AG10803 (cell line): Measurements from ENCODE around the gene YEATS4.
"Not testable (repeated sequence)": the region's sequence is repeated elsewhere in the genome, so short reads cannot be mapped to it uniquely, and the experiment has no call there.

Experiments used
- DNase-seq: peaks from one replicate; pipeline ENCODE4 v3.0.0; 2010; ENCODE audit warnings: low read depth
- H3K4me3 ChIP-seq: 2 replicates; pipeline ENCODE4 v1.5.1; 2011; ENCODE audit warnings: mild to moderate bottlenecking, low read length, control low read depth
- CTCF ChIP-seq: conservative IDR thresholded peaks from 2 replicates; pipeline ENCODE4 v1.5.1; 2011; ENCODE audit warnings: mild to moderate bottlenecking, low read length, control low read depth, inconsistent platforms

YEATS4 gene

DNA sequence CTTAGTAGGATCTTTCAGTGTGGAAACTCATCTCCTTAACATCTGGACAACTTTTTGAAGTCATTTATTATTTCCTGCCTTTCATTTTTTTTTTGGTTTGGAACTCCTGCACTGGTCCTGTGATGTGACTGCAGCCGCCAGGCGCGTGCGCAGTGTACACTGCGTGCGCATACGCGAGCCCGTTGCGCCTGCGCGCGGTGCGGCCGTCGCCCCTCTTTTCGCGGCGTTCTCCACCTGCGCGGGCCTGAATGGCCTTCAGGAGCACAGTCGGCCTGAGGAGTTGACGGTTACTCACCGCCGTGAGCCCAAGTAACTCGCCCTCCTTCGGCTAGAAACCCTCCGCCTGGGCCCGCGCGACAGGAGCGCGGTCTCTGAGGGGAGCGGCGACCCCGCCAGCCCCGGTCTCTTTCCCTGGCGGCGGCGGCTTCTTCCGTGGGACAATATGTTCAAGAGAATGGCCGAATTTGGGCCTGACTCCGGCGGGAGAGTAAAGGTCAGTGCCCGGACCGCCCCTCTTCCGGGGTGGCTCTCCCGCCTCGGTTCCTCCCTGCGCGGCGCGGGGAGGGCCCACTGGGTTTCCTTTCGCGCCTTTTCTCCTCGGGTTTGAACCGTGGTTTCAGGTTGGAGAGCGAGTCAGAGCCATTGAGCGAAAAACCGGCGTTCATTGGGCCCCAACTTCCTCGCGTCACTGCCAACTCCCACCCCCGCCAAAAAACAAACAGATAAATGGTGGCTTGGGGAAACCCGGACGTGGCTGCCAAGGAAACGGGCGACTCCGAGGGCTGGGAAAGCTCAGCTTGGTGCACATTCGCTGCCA is at the start of gene YEATS4:
TSS of gene YEATS4 (plus strand) at position 213 of the 817 bp plus-strand sequence. CDS start at position 443, 230 bp downstream.
- no peak for TF ChIP-seq CTCF
- H3K4me3 ChIP-seq, result peak within 1 kb of the TSS; percentile 85
- DNase-seq, result peak; percentile 79

- no peak for TF ChIP-seq CTCF
- DNase-seq, result no peak
- H3K4me3 ChIP-seq, result no peak overlapping the region
These were observed 46.3 kb upstream of the YEATS4 start for GRCh38 chr12:69313209-69313608.

- H3K4me3 ChIP-seq, DNase-seq: not testable (repeated sequence)
These were observed 42.8 kb upstream of the YEATS4 start for GRCh38 chr12:69316784-69317183.

- H3K4me3 ChIP-seq, DNase-seq: not testable (repeated sequence)
These were observed 42.3 kb upstream of the YEATS4 start for GRCh38 chr12:69317233-69317632.

DNA sequence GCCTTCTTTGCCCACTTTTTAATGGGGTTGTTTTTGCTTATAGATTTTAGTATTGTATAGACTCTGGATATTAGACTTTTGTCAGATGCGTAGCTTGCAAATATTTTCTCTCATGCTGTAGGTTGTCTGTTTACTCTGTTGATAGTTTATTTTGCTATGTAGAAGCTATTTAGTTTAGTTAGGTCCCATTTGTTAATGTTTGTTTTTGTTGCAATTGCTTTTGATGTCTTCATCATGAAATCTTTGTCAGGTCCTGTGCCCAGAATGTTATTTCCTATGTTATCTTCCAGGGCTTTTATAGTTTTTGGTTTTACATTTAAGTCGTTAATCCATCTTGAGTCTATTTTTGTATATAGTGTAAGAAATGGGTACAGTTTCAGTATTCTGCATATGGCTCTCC is 41.3 kb upstream of the YEATS4 start:
- H3K4me3 ChIP-seq, result no peak overlapping the region
- DNase-seq, result no peak
- TF ChIP-seq CTCF, result no peak

DNA sequence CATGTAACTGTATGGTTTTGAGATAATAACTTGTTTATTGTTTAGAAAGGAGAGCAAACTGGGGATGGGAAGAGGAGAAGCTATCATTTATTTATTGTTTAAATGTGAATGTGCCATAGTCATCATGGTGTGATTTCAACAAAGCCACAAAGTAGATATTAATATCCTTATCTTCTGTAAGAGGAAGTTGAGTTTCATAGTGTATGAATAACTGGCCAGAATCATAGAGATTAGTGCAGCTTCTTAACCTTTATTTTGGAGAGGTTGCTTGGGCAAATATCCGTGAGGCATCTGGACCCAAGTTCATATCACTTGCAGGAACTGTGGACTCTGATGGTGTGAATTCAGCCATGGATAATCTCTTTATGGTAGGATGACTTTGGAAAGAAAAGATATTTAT is 38.2 kb upstream of the YEATS4 start:
- TF ChIP-seq CTCF, result no peak
- no peak for DNase-seq
- H3K4me3 ChIP-seq, result no peak overlapping the region

DNA sequence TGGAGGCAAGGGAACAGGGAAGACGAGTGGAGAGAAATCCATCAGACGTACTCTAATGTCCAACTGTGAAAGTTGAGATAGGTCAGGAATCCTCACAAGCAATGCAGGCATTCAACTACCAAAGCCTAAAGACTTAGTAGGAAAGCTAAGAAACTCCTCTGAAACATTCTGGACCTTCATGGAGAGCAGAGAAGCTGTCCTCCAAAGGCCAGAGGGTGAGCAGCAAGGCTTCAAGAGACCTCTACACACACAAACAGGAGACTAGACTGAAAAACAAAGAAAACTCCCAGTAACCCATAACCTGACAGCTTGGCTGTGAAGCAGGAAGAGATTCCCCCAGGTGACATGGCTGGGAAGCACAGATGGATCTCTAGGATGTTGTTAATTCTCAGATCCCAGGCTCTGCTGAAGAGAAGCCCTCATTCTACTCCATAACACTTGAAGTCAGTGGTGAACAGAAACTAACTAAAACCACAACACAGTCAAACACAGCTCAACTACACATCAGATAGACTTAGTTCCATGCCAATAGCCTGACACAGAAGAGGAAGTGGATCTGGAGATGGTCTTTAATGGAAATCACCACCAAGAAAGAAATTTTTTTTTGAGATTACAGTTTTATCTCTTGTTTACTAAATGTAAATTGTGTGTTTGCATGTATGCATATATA is 34.6 kb upstream of the YEATS4 start:
- TF ChIP-seq CTCF, result no peak
- no peak for DNase-seq
- no peak overlapping the region for H3K4me3 ChIP-seq

GRCh38 chr12:69328426-69328825 is 31.1 kb upstream of the YEATS4 start:
- DNase-seq, result no peak
- no peak overlapping the region for H3K4me3 ChIP-seq
- no peak for TF ChIP-seq CTCF
